HG02938 (cell line): Measurements from ENCODE around the gene FAM72A.
A peak's percentile ranks its signal among the peaks of the same experiment; 100 is the strongest.
"Not testable (repeated sequence)": the region's sequence is repeated elsewhere in the genome, so short reads cannot be mapped to it uniquely, and the experiment has no call there.

ENCODE experiments used
- ATAC-seq: cut with Tn5 transposase; IDR thresholded peaks from one replicate; pipeline ENCODE4 v1.9.1; 2021; ENCODE audit warnings: mild to moderate bottlenecking, moderate library complexity; ENCODE audit not compliant: unreplicated experiment

Gene FAM72A

DNA sequence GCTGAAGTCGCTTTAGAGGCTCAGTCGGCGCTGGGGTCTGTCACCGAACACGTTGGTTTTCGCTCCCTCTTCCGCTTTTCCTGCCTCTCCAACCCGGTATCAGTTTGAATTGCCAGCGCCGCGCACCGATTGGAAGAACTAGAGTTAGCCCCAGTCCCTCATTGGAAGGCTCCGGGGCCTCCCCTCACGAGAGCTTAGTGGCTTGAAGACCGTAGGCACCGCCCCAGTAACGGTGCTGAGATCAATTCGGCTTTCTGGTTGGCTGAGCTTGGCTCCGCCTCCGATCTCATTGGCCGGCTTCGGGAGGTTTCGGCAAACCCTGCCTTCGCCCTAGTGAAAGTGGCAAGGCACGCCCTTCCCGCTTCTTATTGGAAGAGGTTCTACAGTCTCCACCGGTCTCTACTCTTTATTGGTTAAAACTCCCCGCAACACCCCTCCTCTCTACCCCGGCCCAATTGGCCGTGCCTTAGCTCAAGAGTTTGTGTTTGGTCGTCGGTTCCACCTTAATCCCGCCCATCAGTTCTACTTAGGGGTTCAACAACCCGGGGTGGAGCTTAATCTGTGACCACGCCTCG, at the start of gene FAM72A:
Gene FAM72A (minus strand): TSS at position 51 of the 575 bp plus-strand sequence. CDS start 814 bp downstream, outside the sequence.
- peak; percentile 89 for ATAC-seq

DNA sequence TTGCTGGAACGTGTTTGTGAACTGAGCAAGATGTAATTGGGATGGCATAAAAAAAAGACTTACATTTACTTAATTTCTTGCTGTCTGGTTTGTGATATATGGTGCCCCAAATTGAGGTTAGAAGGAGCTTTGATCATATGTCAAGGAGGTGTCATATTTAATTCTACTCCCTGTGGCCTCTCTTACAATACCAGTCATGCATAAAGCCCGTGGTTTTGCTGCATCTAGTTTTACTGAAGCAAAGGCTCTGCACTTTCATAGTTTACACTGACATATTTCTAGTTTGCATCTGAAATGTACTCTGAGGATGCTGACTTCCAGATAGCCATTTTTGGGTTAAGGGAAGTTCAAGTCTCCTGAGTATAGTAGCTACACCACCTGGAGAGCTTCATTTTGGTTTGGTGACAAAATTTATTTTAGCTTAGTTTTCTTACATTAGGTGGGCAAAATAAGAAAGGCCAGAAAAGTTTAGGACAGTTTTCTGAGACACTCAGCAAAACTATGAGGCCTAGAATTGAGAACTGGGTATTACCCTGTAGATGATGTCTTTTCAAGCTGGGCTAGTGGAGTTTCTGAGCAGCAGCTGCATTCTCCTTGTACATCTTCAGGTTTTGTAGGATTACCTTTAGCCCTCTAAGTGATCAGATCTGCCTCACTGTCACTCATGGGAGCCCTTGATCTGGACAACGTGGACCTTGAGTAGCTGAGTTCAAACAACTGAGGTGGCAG, 48.5 kb upstream of the FAM72A start:
- ATAC-seq, result peak; percentile 51

DNA sequence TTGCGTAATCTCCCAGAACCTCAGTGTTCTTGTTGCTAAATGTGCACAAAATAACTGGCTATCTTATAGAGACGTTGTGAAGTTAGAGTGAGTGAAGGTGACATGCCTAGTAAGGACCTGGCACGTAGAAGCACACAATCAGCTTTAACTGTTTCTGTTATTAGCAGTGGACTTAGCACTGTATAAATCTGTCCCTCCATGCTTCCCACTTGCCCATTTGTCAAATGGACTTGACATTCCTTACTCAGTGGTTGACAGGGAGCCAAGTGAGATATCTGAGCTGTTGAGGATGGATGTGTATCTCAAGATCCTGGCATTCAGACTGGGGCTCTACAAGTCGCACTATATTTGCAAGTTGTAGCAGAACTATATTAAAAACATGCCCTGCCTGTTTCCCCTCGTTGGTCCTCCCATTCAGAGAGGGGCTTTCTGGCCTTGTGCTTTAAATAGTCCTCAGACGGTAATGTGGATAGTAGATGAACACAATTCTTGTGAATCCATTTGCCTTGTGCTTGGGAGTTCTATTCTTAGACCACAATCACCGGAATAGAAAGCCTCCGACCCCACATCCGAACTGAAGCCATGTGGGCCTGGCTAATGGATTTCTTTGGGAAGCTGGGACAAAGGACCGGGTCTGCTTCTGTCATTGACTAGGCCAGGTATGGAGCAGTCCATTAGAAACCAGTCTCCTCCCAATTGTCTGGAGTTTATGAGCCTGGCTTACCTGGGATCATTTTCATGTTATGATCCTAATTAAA, 43.7 kb upstream of the FAM72A start:
- not testable (repeated sequence) for ATAC-seq

DNA sequence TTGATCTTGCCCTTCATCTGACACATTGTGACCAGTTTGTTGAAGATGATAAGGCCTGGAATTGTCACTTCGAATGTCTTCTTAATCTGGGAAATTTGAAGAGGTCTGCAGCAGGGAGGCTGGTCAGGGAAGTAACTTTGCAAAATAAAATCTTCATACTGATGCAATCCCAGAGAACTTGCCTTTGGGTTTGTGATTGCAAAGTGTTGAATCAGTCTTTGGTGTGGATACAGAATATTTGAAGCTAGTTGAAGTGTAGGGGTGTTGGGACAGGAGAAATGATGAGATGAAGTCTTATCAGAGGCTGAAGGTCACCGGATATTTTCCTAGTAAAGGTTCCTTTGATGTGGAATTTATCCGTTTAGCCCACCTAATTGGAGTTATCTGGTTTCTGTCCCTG, 42.8 kb upstream of the FAM72A start:
- not testable (repeated sequence) for ATAC-seq

DNA sequence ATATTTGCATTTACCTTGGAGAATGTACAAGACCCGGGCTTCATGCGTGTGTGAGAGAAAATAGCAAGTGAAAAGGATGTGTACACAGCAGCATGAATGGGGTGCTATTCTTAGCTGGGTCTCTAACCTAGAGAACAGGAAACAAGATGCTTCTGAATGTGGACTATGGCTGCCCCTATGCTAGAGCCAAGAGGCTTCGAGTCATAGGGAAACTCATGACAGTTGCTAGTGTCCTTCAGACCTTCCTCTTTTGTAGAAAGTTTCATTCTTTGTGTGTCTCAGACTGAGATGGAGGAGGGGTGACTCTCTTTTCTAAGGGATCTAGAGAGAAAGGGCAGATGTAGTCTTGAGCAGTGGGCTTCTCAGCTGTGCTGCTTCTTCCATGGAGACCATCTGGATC, 40.7 kb upstream of the FAM72A start:
- ATAC-seq, result peak; percentile 96

DNA sequence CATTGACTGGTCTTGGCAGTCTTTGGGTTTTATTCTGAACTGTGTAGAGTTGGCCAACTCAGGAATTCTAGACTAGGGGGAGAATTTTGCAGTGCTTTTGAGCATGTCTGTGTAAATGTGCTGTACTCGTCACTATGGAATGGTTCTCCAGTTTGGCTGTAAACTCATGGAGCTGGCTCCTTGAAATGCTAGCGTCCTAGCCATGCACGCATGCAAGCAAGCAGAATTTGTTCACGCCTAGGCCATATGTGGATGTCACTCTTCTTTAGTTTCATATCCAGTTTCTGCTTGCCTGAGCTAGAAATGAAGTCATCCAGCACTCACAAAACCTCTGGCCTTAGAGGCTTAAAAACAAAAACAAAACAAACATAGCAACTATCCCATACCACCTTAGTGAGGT, 37.6 kb upstream of the FAM72A start:
- ATAC-seq, result peak; percentile 67

DNA sequence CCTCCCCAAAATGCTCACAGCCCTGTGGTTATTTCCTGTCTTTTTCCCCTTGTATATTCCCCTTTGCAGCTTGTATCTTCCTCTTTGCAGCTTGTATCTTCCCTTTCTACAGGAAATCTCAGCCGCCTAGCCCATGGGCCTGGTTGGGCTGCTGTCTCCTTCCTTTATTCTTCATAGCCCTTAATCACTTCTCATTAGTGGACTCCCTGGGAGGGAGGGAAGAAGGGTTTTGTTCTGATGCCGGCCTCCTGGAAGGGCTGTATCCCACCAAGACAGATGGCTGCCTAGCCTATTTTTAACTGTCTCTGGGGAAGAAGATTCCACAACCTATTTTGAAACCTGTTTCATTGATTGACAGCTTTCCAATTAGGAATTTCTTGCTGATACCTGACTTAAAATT, 32.6 kb upstream of the FAM72A start:
- not testable (repeated sequence) for ATAC-seq

DNA sequence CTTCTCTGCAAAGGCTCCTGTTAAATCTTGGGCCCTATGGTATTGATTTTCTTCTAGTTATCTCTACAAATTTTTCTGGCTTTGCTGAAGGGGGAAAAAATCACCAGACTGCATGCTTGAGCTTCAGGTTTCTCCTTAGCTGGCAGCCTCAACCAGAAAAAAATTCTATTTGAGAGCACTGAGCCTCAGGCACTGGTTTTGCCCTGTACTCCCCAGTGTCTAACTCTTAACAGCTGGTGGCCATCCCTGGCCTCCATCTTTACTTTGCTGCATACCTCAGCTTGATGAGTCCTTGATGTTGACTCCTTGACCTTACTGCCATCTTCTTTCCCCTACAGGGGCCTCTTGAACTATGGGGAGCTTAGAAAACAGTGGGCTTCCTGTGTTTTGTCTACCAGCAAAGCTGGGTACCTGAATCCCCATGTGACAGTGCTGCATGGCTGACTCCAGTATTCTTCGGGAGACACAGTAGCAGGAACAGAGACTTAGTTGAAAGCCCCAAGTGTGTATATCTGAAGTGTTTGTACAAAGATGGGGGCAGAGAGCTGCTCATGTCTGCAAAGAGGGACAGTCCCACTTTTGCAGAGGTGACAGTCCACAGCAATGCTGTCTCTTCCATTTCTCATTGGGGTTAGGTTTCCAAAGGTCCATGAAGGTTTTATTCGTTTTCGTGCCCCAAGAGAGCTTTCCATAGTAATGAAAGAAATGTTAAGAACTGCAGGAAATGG, 31.7 kb upstream of the FAM72A start:
- ATAC-seq, result not testable (repeated sequence)

DNA sequence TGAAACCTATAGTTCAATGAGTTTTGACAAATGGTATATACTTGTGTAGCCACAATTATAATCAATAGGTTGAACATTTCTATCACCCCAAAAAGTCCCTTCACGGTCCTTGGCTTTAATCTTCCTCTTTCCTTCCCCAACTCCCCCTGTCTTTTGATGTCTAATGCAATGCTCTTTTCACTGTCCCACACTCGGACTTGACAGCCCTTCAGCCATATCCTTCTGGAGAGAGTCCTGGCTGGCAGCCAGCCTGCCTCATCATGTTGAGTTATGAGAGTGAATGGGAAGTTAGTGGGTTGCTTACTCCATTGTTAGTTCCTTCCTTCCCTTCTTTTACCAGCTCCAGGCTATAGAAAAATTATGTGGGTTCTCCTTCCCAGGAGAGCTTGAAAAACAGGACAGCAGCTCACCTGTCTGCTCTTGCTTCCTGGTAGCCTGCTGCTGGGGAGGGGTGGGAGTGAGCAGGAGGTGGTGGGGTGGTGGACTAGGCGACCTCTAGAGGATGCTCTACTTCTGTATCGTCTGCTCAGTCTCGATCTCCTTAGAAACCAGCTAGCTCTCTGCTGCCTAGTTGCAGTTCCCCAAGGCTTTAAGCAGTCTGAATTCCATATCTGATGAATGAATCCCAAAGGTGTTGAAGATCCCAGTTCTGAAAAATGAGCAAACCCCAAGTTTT, 30.5 kb upstream of the FAM72A start:
- peak; percentile 52 for ATAC-seq

DNA sequence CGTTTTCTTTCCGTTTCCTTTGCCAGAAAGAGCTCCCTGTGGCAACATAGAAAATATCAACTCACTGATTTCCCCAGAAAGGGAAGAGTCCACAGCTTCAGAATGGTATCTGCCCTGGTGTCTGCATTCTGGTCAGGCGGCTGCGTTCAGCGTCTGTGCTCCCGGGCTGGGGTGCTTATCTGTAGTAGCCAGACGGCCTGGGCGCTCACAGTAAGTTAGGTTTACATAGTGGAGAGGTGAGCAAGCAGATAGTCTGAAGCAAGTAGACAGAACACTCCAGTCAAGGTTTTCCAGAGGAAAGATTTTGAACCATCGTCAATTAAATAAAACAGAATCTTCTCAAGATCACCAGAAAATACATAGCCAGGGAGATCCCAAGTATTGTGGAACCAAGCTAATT, 29.4 kb upstream of the FAM72A start:
- not testable (repeated sequence) for ATAC-seq

DNA sequence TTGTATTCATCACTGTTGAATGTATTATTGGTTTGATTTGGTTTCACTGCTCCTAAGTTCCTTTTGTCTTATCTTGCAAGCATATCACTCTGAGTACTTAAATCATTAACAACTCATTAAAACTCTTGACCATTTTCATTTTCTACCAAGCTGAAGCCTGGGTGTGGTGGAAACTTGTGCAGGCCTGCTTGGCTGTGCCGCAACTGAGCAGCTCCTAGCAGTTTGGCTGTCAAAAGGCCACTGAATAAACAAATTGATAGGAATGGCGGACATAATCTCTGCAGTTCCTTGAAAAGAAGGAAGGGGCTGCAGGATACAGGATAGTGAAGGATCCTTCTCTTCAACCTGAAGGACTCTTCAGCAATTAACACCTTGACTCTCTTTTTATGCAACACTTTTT, 26.6 kb upstream of the FAM72A start:
- not testable (repeated sequence) for ATAC-seq

DNA sequence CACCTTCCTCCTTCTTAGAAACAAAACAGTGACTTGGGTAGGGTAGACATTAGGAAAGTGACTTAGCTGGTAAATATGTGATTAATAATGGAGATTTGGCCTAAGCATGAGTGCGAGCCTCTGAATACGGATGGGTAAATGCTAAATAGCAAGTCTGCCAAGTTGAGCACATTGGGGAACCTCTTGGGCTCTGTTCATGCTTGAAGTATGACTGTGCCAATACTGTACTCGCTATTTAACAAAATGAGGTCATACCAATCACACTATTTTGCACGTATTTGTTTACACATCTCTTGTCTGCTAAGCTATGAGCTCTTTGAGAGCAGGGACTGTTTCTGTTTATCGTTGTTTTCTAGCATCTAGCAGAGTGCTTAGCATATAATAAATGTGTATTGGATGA, 24.2 kb upstream of the FAM72A start:
- not testable (repeated sequence) for ATAC-seq

DNA sequence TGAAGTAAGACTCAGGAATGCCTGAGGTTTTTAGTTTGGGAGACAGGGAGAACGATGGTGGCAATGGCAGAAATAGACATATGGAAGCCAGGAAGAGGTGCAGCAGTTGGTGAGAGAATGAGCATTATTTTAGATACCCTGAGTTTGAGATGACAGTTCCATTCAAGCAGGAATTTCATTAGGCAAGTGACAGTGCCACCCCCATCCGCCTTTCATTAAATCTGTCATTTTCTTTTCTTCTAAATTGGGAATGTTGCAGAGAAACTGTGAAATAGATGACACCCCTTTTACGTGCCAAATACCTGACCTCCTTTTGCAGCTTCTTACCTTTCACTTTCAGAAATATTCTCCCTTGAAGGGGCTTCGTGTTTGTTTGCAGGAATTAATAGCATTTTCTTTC, 22.7 kb upstream of the FAM72A start:
- ATAC-seq, result not testable (repeated sequence)

DNA sequence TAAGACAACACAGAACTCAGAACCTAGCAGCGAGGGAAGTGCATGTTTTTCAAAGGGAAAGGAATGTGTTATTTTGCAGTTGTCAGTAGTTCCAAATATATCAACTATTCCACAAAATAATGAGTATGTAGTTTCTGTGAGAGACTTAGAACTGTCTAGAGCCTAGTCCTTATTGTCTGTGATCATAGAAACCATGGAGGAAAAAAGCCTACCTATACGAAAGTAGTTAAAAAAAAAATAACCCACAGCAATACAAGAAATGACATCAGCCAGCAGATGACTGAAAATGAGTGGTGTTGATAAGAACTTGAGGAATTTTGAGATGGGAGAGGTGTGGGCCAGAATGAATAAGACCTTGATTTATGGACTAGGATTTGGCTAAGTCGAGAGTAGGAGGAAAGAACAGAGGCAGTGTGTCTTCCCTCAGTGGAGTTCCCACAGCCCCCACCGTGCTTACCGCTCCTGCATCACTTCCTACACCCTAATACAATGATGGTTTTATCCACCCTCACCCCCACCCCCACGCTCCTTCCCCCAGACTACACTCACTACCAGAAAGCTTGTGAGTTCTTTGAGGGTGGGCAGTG, 21.6 kb upstream of the FAM72A start:
- not testable (repeated sequence) for ATAC-seq

DNA sequence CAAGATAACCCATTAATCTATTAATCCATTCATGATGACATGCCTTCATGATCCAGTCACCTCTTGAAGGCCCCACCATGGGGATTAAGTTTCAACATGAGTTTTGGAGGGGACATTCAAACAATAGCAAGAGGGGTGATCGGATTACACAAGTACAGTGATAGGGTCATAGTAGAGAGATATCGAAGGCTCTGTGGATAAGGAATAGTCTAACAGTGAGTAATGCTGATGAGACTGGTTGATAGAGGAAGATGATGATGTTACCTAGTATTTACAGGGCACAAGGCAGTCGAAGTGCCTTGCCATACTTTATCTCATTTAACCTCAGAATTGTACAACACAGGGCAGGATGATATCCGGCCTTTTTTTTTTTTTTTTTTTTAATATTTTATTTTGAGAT, 18.9 kb upstream of the FAM72A start:
- ATAC-seq, result not testable (repeated sequence)

DNA sequence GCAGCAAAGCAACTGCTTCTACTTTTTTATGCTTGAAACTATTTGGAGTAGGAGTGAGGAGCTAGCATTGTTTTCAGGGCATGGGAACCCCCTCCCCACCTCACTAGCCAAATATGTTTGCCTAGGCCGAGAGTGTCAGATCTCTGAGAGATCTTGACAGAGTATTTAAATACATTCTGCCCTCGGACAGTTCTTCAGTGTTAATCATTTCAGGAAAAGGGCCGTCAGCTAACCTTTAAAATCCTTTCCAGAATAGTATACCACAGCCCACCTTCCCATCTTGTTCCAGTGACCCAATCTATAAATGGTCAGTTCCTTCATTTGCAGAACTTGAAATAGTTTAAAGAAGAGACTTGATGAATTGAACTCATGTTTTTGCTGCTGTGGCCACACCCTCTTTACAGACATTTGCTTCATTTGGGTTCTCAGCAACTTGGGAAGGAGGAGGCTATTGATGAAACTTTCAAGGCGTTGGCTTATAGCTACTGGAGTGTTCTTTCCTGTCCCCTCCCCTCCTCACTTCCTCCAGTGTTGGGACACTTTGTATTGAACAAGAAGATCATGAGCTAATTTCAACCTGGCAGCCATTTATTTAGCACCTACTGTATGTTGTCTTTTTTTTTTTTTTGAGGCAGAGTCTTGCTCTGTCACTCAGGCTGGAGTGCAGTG, 17.8 kb upstream of the FAM72A start:
- not testable (repeated sequence) for ATAC-seq

DNA sequence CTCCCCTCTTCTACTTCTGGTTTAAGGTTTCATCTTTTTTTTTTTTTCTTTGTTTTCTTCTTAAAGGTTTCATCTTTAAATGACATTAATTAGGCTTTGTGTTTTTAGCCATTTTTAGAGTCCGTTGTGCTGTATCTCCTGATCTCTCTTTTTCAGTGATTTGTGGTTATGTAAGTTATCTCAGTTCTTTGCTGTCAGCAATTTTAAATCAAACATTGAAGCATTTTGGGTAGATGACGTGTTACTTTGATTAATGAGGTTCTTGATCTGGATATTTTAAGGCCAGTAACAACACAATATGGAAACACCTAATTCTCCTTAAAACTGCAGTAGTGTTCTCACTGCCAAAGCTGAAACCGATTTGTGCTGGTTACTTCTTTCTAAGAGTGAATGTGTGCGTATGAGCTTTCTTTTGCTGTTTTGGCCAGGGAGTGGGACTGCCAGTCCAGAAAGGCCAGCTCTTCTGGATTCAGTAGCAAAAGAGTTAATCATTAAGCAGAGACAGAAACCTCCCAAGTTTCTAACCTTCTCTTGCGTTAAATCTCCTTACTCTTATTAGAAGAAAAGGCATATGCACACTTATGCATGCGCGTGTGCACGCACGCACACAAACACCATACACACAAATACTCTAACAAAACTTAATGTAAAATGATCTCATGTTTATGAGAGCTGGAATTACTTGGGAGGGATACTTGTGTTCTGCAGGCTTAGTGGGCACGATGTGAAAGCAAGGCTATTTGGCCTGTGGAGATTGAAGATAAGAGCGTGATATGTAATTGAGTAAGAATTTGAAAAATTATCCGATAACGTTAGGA, 17.1 kb upstream of the FAM72A start:
- ATAC-seq, result not testable (repeated sequence)

DNA sequence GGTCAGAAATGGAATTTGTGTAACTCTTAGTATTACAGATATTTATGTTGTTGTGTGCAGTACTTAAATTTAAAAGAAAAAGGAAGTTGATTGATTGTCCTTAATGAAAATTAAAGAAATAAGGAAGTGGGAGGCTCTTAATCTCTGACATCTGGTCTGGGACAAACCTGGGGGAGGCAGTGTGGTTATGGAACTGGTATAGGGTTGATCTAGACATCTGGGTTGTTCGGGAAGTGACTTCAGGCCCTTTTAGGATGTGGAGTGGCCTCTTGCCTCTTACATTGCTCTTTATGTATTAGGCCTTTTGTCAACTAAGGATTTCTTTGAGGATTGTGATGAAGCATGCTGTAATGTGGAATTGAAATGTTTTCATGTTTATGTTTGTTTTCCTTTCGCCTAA, 16.1 kb upstream of the FAM72A start:
- ATAC-seq, result not testable (repeated sequence)

DNA sequence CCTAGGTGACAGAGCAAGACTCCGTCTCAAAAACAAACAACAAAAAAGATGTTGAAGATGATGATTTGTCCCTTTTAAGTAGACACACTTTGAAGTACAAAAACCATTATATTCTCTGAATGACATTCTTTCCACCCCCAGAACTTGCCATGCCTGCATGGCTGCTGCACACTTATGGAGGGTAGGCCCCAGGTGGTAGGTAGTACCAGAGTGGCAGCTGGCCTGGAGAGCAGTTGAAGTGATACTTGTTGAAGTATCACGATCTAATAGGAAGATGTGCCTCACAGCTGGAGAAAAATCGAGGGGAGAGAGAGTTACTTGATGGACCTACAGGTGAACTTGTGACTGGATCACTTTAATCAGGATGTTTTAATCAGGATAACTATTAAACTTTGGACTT, 15.6 kb upstream of the FAM72A start:
- ATAC-seq, result not testable (repeated sequence)
